HG03565 (cell line): ENCODE data around the gene TBCD.

Source experiments
- ATAC-seq: cut with Tn5 transposase; IDR thresholded peaks from one replicate; pipeline ENCODE4 v1.9.1; 2021; ENCODE audit warnings: mild to moderate bottlenecking, moderate library complexity; ENCODE audit not compliant: unreplicated experiment

TBCD gene

GRCh38 chr17:82918508-82918907 lies 166.6 kb downstream of the TBCD start:
- no peak for ATAC-seq

- ATAC-seq, result no peak
These were observed 168.3 kb downstream of the TBCD start for GRCh38 chr17:82920150-82920549.

- no peak for ATAC-seq
These were observed 168.8 kb downstream of the TBCD start for GRCh38 chr17:82920715-82921114.

GRCh38 chr17:82921426-82921825 lies 169.6 kb downstream of the TBCD start:
- no peak for ATAC-seq

- ATAC-seq, result no peak
These were observed 170.8 kb downstream of the TBCD start for GRCh38 chr17:82922646-82923045.

GRCh38 chr17:82923366-82924113 lies 171.7 kb downstream of the TBCD start:
- ATAC-seq, result no peak

- no peak for ATAC-seq
These were observed 172.3 kb downstream of the TBCD start for GRCh38 chr17:82924214-82924613.

GRCh38 chr17:82924812-82925211 lies 172.9 kb downstream of the TBCD start:
- no peak for ATAC-seq

- ATAC-seq, result no peak
These were observed 173.5 kb downstream of the TBCD start for GRCh38 chr17:82925336-82925735.

GRCh38 chr17:82926081-82926480 lies 174.2 kb downstream of the TBCD start:
- no peak for ATAC-seq

GRCh38 chr17:82926716-82927115 lies 174.9 kb downstream of the TBCD start:
- no peak for ATAC-seq

GRCh38 chr17:82927311-82927660 lies 175.4 kb downstream of the TBCD start:
- ATAC-seq, result no peak

GRCh38 chr17:82927661-82928601 lies 176.1 kb downstream of the TBCD start:
- no peak for ATAC-seq

- no peak for ATAC-seq
These were observed 177.3 kb downstream of the TBCD start for GRCh38 chr17:82929011-82929622.

- ATAC-seq, result no peak
These were observed 177.8 kb downstream of the TBCD start for GRCh38 chr17:82929676-82930042.

- no peak for ATAC-seq
These were observed 178.4 kb downstream of the TBCD start for GRCh38 chr17:82930043-82930923.

- ATAC-seq, result no peak
These were observed 179.2 kb downstream of the TBCD start for GRCh38 chr17:82930924-82931698.

- no peak for ATAC-seq
These were observed 180.0 kb downstream of the TBCD start for GRCh38 chr17:82931699-82932517.
